NCI-H460 (cell line): ENCODE measurements around the gene EMC6. TPM values are rescaled to one million over a fixed set of nuclear protein-coding genes. Genes with fewer than 3 reads are reported as not detected.

Source experiments
- DNase-seq: peaks from one replicate; pipeline ENCODE4 v3.0.0-alpha.2; 2016; ENCODE audit warnings: low read depth; ENCODE audit errors: extremely low read depth
- total RNA-seq: library from RNA; depleted of rRNA; stranded (reverse); fragments of >200 nt; shearing (Covaris generic); gene quantifications from 2 replicates; pipeline ENCODE4 v1.2.3, GENCODE V29; 2014

Gene EMC6
- total RNA-seq, 1 experiment from 2014 or later: 53.1 TPM

- DNase-seq: no peak
Measured at GRCh38 chr17:3655766-3656165, 12.8 kb upstream of the EMC6 start.

GRCh38 chr17:3656353-3656752 is 12.3 kb upstream of the EMC6 start:
- DNase-seq: no peak

- no peak for DNase-seq
Measured at GRCh38 chr17:3656755-3657587, 11.6 kb upstream of the EMC6 start.

- no peak for DNase-seq
Measured at GRCh38 chr17:3657588-3657869, 11.1 kb upstream of the EMC6 start.

GRCh38 chr17:3657874-3658783 is 10.5 kb upstream of the EMC6 start:
- no peak for DNase-seq

- DNase-seq: no peak
Measured at GRCh38 chr17:3658784-3659449, 9.7 kb upstream of the EMC6 start.

- no peak for DNase-seq
Measured at GRCh38 chr17:3659541-3660111, 9.0 kb upstream of the EMC6 start.

- no peak for DNase-seq
Measured at GRCh38 chr17:3660311-3660891, 8.2 kb upstream of the EMC6 start.

GRCh38 chr17:3663102-3664011 is 5.3 kb upstream of the EMC6 start:
- DNase-seq: no peak

- DNase-seq: no peak
Measured at GRCh38 chr17:3665834-3666233, 2.8 kb upstream of the EMC6 start.

GRCh38 chr17:3666516-3666915 is 2.1 kb upstream of the EMC6 start:
- no peak for DNase-seq

GRCh38 chr17:3667366-3668278 is 990 bp upstream of the EMC6 start:
- DNase-seq: peak; percentile 74

GRCh38 chr17:3669085-3669347 is 404 bp downstream of the EMC6 start:
- no peak for DNase-seq

- DNase-seq: no peak
Measured at GRCh38 chr17:3669548-3669947, 936 bp downstream of the EMC6 start.

GRCh38 chr17:3672571-3672970 is 4.0 kb downstream of the EMC6 start:
- no peak for DNase-seq

GRCh38 chr17:3675886-3676285 is 7.3 kb downstream of the EMC6 start:
- DNase-seq: no peak

GRCh38 chr17:3678095-3678820 is 9.6 kb downstream of the EMC6 start:
- no peak for DNase-seq

- no peak for DNase-seq
Measured at GRCh38 chr17:3678821-3679530, 10.4 kb downstream of the EMC6 start.
